ENCODE data around the gene FRMD5. TPM values are rescaled to one million over a fixed set of nuclear protein-coding genes. Genes with fewer than 3 reads are reported as not detected.

The FRMD5 gene
- total RNA-seq, 1 donor from 2014 or later, result not detected

DNA sequence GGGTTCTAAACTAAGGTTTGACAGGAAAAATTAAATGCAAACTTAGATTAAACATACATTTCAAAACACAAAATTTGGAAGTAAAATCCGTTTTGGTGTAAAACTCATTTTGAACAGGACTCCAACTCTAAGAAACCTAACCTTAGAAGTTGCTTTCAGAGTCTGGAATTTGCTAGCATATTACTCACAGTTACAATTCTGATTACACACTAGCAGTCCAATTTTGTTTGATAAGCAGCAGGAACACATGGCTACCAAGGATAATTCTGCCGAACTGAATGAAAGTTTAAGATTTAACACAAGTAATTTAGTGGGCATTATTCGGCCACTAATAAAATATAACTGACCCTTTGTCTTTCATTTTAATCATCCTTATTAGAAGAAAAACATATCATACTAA is 49.6 kb downstream of the FRMD5 start:
- DNase-seq (ENCODE audit: extremely low spot score, unreplicated experiment), result no peak
- Mint-ChIP-seq H3K27ac (ENCODE audit: unreplicated experiment) (no peak overlapping the region), H3K4me3 (ENCODE audit: unreplicated experiment) (no peak overlapping the region), H3K4me1 (ENCODE audit: unreplicated experiment) (no peaks in the 10 kb centered on the region), H3K27me3 (ENCODE audit: unreplicated experiment) (peaks cover 51% of the 10 kb centered on the region), H3K9me3 (ENCODE audit: unreplicated experiment) (no peaks in the 10 kb centered on the region), H3K36me3 (ENCODE audit: unreplicated experiment) (no peaks in the 10 kb centered on the region)
- TF ChIP-seq, protein P1, sequence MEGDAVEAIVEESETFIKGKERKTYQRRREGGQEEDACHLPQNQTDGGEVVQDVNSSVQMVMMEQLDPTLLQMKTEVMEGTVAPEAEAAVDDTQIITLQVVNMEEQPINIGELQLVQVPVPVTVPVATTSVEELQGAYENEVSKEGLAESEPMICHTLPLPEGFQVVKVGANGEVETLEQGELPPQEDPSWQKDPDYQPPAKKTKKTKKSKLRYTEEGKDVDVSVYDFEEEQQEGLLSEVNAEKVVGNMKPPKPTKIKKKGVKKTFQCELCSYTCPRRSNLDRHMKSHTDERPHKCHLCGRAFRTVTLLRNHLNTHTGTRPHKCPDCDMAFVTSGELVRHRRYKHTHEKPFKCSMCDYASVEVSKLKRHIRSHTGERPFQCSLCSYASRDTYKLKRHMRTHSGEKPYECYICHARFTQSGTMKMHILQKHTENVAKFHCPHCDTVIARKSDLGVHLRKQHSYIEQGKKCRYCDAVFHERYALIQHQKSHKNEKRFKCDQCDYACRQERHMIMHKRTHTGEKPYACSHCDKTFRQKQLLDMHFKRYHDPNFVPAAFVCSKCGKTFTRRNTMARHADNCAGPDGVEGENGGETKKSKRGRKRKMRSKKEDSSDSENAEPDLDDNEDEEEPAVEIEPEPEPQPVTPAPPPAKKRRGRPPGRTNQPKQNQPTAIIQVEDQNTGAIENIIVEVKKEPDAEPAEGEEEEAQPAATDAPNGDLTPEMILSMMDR (IDR thresholded peaks at IDR 0.05), result no peak

DNA sequence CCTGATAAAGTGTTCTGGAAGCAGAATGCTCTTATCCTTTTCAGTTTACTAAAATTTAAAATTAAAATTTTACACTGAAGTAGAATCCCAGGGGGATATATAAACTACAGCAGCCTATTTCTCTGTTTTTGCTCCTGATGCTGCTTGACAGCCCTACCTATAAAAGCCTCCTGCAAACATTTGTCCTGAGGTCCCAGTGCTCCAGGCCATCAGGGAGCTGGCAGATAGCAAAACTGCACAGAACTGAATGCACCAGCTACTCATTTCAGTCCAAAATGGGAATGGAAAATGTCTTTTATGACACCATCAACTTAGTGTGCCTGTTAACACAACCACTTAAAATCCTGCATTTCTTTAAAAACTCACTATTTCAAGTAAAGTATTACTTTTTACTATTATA is 50.1 kb downstream of the FRMD5 start:
- no peak overlapping the region for H3K4me3 Mint-ChIP-seq (ENCODE audit: unreplicated experiment)
- H3K27ac Mint-ChIP-seq (ENCODE audit: unreplicated experiment), result no peak overlapping the region
- peaks cover 46% of the 10 kb centered on the region for H3K27me3 Mint-ChIP-seq (ENCODE audit: unreplicated experiment)
- H3K36me3 Mint-ChIP-seq (ENCODE audit: unreplicated experiment), result no peaks in the 10 kb centered on the region
- no peak for DNase-seq (ENCODE audit: extremely low spot score, unreplicated experiment)
- no peaks in the 10 kb centered on the region for H3K9me3 Mint-ChIP-seq (ENCODE audit: unreplicated experiment)
- H3K4me1 Mint-ChIP-seq (ENCODE audit: unreplicated experiment), result no peaks in the 10 kb centered on the region
- TF ChIP-seq, protein P1 (IDR thresholded peaks at IDR 0.05), result no peak

DNA sequence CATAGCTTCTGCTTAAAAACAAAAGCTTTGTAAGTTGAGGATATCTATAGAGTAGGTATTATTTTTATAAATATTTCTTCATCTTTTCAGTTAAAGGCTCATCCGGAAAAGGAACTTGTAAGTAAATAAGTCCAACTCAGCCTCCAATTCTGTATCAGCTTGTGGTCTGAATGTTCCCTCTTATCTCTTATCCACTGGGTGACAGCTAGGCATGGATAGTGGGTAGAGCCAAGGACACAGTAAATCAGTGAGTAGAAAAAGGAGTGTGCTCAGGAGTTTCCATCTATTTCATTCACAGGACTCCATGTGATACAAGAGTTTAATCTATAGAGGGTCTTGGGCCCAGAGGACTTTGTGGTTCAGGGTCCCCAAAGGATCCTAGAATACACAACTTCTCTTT is 50.9 kb downstream of the FRMD5 start:
- Mint-ChIP-seq H3K36me3 (ENCODE audit: unreplicated experiment) (no peaks in the 10 kb centered on the region), H3K27me3 (ENCODE audit: unreplicated experiment) (peaks cover 41% of the 10 kb centered on the region), H3K27ac (ENCODE audit: unreplicated experiment) (no peak overlapping the region), H3K9me3 (ENCODE audit: unreplicated experiment) (no peaks in the 10 kb centered on the region), H3K4me3 (ENCODE audit: unreplicated experiment) (no peak overlapping the region), H3K4me1 (ENCODE audit: unreplicated experiment) (no peaks in the 10 kb centered on the region)
- TF ChIP-seq, protein P1 (IDR thresholded peaks at IDR 0.05), result no peak
- DNase-seq (ENCODE audit: extremely low spot score, unreplicated experiment), result no peak

DNA sequence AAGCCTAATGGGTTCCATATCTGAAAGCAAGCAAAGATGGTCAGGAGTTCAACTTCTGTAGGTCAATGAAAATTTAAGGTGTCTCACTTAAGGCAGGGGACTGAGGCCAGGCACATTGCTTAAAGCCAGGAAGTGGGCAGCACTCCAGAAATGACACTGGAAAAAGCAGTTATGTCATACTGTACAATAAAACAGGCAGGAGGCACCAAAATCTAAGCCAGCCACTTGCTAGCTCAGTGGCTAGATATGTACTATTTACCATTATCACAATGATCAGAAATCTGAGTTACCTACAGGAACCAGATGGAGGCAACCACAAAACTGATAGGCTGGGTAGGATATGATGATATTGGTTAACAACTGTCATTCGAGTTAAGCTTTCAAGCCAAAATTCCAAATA is 57.3 kb downstream of the FRMD5 start:
- Mint-ChIP-seq H3K4me1 (ENCODE audit: unreplicated experiment) (no peaks in the 10 kb centered on the region), H3K9me3 (ENCODE audit: unreplicated experiment) (no peaks in the 10 kb centered on the region), H3K36me3 (ENCODE audit: unreplicated experiment) (no peaks in the 10 kb centered on the region), H3K27ac (ENCODE audit: unreplicated experiment) (no peak overlapping the region), H3K4me3 (ENCODE audit: unreplicated experiment) (no peak overlapping the region), H3K27me3 (ENCODE audit: unreplicated experiment) (peaks cover 27% of the 10 kb centered on the region)
- TF ChIP-seq, protein P1 (IDR thresholded peaks at IDR 0.05), result no peak
- no peak for DNase-seq (ENCODE audit: extremely low spot score, unreplicated experiment)

DNA sequence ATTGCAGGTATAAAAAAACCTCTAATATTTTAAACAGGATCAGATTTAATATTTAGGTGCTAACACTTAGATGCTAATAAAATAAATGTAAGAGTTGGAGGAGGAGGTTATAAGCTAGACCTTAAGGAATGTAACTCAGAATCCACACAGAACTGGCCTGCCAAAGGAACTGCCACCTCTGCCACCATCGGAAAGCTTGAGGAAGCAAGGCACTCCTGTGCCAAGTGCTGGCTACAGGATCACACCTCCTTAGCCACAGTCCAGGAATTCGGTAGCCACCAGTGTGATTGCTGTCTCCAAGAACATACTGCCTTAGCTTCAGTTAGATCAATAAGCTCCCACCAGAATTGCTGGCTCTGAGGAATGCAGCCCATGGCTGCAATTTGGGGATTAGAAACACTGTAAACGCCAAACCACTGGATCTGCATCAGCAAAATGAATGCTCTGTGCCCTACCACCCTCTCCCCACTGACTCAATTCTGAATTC is 58.0 kb downstream of the FRMD5 start:
- TF ChIP-seq, protein P1 (IDR thresholded peaks at IDR 0.05), result no peak
- no peak overlapping the region for H3K27ac Mint-ChIP-seq (ENCODE audit: unreplicated experiment)

More for the DNA sequence above, 58.0 kb downstream of the FRMD5 start:
- no peaks in the 10 kb centered on the region for H3K36me3 Mint-ChIP-seq (ENCODE audit: unreplicated experiment)
- H3K27me3 Mint-ChIP-seq (ENCODE audit: unreplicated experiment), result peaks cover 22% of the 10 kb centered on the region
- no peak for DNase-seq (ENCODE audit: extremely low spot score, unreplicated experiment)
- no peaks in the 10 kb centered on the region for H3K4me1 Mint-ChIP-seq (ENCODE audit: unreplicated experiment)
- H3K4me3 Mint-ChIP-seq (ENCODE audit: unreplicated experiment), result no peak overlapping the region
- H3K9me3 Mint-ChIP-seq (ENCODE audit: unreplicated experiment), result no peaks in the 10 kb centered on the region

Data from osteocyte (in vitro differentiated cells).